WTC11 (cell line): ENCODE data around the gene CRABP2. TPM values are rescaled to one million over a fixed set of nuclear protein-coding genes. Genes with fewer than 3 reads are reported as not detected.

Source experiments
- ATAC-seq: fragments of 200-7000 bp; cut with Tn5 transposase; 2 replicates; pipeline ENCODE4 v1.10.0; 2021; ENCODE audit warnings: mild to moderate bottlenecking, moderate library complexity
- CTCF ChIA-PET: fragments of 300-600 bp; sonication (Branson Sonifier 250); formaldehyde crosslinking; loops from one replicate; lab custom pipeline; 2021; ENCODE audit warnings: antibody characterized with exemption; lab: Charles Lee
- POLR2A ChIA-PET: fragments of 350-600 bp; sonication (Branson Sonifier 250); formaldehyde crosslinking; loops from one replicate; lab custom pipeline; 2021; ENCODE audit warnings: antibody characterized with exemption; lab: Charles Lee
- DNase-seq: peaks from one replicate; pipeline ENCODE4 v3.0.0; 2021; ENCODE audit warnings: low spot score
- H3K27ac Mint-ChIP-seq: 2 replicates; pipeline ENCODE4 v1.8.0; 2021; ENCODE audit warnings: mixed read lengths
- H3K27me3 Mint-ChIP-seq: 2 replicates; pipeline ENCODE4 v1.8.0; 2021; ENCODE audit warnings: low read depth, mild to moderate bottlenecking, moderate library complexity, mixed read lengths
- H3K36me3 Mint-ChIP-seq: 2 replicates; pipeline ENCODE4 v1.8.0; 2021; ENCODE audit warnings: mixed read lengths
- H3K4me1 Mint-ChIP-seq: 2 replicates; pipeline ENCODE4 v1.8.0; 2022; ENCODE audit warnings: mixed read lengths
- H3K4me3 Mint-ChIP-seq: 2 replicates; pipeline ENCODE4 v1.8.0; 2021; ENCODE audit warnings: mild to moderate bottlenecking, moderate library complexity, mixed read lengths
- H3K9me3 Mint-ChIP-seq: 2 replicates; pipeline ENCODE4 v1.8.0; 2021; ENCODE audit warnings: mixed read lengths
- ATF3 ChIP-seq: sonication (generic); formaldehyde crosslinking; conservative IDR thresholded peaks from 2 replicates; pipeline ENCODE4 v1.8.1; 2022; ENCODE audit warnings: mild to moderate bottlenecking, missing genetic modification reagents
- CREB1 ChIP-seq: sonication (generic); formaldehyde crosslinking; IDR thresholded peaks from 2 replicates; pipeline ENCODE4 v1.8.0; 2023; ENCODE audit warnings: mild to moderate bottlenecking, missing genetic modification reagents
- CREM ChIP-seq: sonication (generic); formaldehyde crosslinking; IDR thresholded peaks from 2 replicates; pipeline ENCODE4 v1.8.1; 2022; ENCODE audit warnings: mild to moderate bottlenecking, missing genetic modification reagents, moderate library complexity
- FOXP1 ChIP-seq: sonication (generic); formaldehyde crosslinking; IDR thresholded peaks from 2 replicates; pipeline ENCODE4 v1.8.0; 2022; ENCODE audit warnings: missing genetic modification reagents, mild to moderate bottlenecking, moderate library complexity, borderline replicate concordance
- MYBL2 ChIP-seq: sonication (generic); formaldehyde crosslinking; IDR thresholded peaks from 2 replicates; pipeline ENCODE4 v1.8.1; 2023; ENCODE audit warnings: mild to moderate bottlenecking, moderate library complexity, missing genetic modification reagents
- NFYB ChIP-seq: sonication (generic); formaldehyde crosslinking; conservative IDR thresholded peaks from 2 replicates; pipeline ENCODE4 v1.8.0; 2022; ENCODE audit warnings: low read depth, missing genetic modification reagents
- NR1H2 ChIP-seq: sonication (generic); formaldehyde crosslinking; IDR thresholded peaks from 2 replicates; pipeline ENCODE4 v1.9.0; 2021; ENCODE audit warnings: mild to moderate bottlenecking, moderate library complexity, missing genetic modification reagents
- PREB ChIP-seq: sonication (generic); formaldehyde crosslinking; IDR thresholded peaks from 2 replicates; pipeline ENCODE4 v1.8.1; 2022; ENCODE audit warnings: mild to moderate bottlenecking, missing genetic modification reagents, moderate library complexity, borderline replicate concordance
- SMAD3 ChIP-seq: sonication (generic); formaldehyde crosslinking; IDR thresholded peaks from 2 replicates; pipeline ENCODE4 v1.8.0; 2022; ENCODE audit warnings: missing genetic modification reagents, mild to moderate bottlenecking, borderline replicate concordance
- STAT6 ChIP-seq: sonication (generic); formaldehyde crosslinking; conservative IDR thresholded peaks from 2 replicates; pipeline ENCODE4 v1.8.1; 2023; ENCODE audit warnings: mild to moderate bottlenecking, low read depth, missing genetic modification reagents, moderate library complexity
- TCF7 ChIP-seq: sonication (generic); formaldehyde crosslinking; IDR thresholded peaks from 2 replicates; pipeline ENCODE4 v1.8.0; 2022; ENCODE audit warnings: mild to moderate bottlenecking, low read depth, missing genetic modification reagents, moderate library complexity
- ZNF232 ChIP-seq: sonication (generic); formaldehyde crosslinking; IDR thresholded peaks from 2 replicates; pipeline ENCODE4 v1.8.0; 2022; ENCODE audit warnings: mild to moderate bottlenecking, missing genetic modification reagents
- ZNF317 ChIP-seq: sonication (generic); formaldehyde crosslinking; IDR thresholded peaks from 2 replicates; pipeline ENCODE4 v1.8.1; 2023; ENCODE audit warnings: low read depth, mild to moderate bottlenecking, moderate library complexity, missing genetic modification reagents, borderline replicate concordance
- total RNA-seq: library from RNA; stranded (reverse); gene quantifications from 3 replicates; pipeline ENCODE4 v1.2.3, GENCODE V29; 2021
- TF ChIP-seq, protein P1 (sequence below): sonication (generic); formaldehyde crosslinking; IDR thresholded peaks from 2 replicates; pipeline ENCODE4 v1.8.1; 2022; ENCODE audit warnings: mild to moderate bottlenecking, moderate library complexity, missing genetic modification reagents
- TF ChIP-seq, protein P2 (sequence below): sonication (generic); formaldehyde crosslinking; IDR thresholded peaks from 2 replicates; pipeline ENCODE4 v1.8.1; 2022; ENCODE audit warnings: low read depth, mild to moderate bottlenecking, moderate library complexity, missing genetic modification reagents, borderline replicate concordance
- TF ChIP-seq, protein P3 (sequence below): fragments of 250-450 bp; sonication (Bioruptor Pico); IDR thresholded peaks from 2 replicates; pipeline ENCODE4 v1.9.0; 2021; ENCODE audit warnings: mild to moderate bottlenecking, borderline replicate concordance

The CRABP2 gene
- total RNA-seq, 1 experiment from 2014 or later: 135 TPM

DNA sequence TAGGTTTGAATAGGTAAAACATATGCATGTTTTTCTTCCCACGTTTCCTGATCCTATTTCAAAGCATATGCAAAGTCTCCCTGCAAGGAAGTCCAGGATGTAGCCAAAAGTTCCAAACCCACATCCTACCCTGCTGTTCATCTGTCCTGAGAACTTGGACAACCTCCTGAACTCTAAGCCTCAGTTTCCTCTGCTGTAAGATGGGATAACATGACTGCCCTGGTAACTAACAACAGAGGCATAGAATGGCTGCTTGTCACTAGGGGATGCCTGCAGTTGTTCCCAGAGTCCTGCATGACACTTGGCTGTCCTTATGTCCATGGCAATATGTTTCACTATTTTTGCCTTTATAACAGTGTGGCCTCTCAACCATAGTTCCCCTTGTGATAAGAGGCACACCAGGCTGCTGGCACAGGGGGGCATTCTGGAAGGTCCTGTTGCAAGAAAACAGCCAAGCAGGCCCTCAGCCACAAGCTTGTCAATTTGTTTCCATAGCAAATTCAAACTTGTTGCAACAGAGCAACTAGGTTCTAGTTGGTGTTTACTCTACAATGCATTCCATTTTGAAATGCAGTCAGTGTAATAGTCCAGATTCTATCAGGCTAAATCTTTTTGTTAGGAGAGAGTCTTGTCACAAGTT is 47.6 kb upstream of the CRABP2 start:
- ATAC-seq (no peak), DNase-seq (no peak)
- H3K4me3 Mint-ChIP-seq: peak overlapping the region; percentile 96

GRCh38 chr1:156751757-156752481 is 46.5 kb upstream of the CRABP2 start:
- Mint-ChIP-seq H3K27me3 (no peaks in the 10 kb centered on the region), H3K4me1 (peaks cover 43% of the 10 kb centered on the region), H3K27ac (peak overlapping the region; percentile 97), H3K36me3 (no peaks in the 10 kb centered on the region), H3K9me3 (no peaks in the 10 kb centered on the region), H3K4me3 (peak overlapping the region; percentile 96)
- POLR2A ChIA-PET: interaction anchor here (0.5 to 2.3 kb wide), 16 partner anchors 9 to 176 kb away, joined by 3 to 36 read pairs (median 5); partner anchors contain the start of genes CRABP2, ISG20L2, METTL25B and MRPL24
- CTCF ChIA-PET: interaction anchor here (0.5 to 4.6 kb wide), 25 partner anchors 9 to 176 kb away, joined by 3 to 43 read pairs (median 4); partner anchors contain the start of genes BCAN, CRABP2, ISG20L2 and METTL25B
- peak; percentile 67 for ATAC-seq
- DNase-seq: peak; percentile 97
- TF ChIP-seq ZNF317 (0 out of 2 replicates have a peak, but pooled peaks have one; percentile 30), CREM (CRISPR knock-in tag) (peak; percentile 53; the same call in 1 of the 2 replicates), TCF7 (CRISPR knock-in tag) (no peak), NFYB (CRISPR knock-in tag) (peak; percentile 78), ZNF232 (CRISPR knock-in tag) (peak; percentile 88; the same call in 1 of the 2 replicates), NR1H2 (CRISPR knock-in tag) (no peak), STAT6 (CRISPR knock-in tag) (no peak), CREB1 (CRISPR knock-in tag) (no peak), SMAD3 (CRISPR knock-in tag) (peak; percentile 83; the same call in 1 of the 2 replicates), PREB (CRISPR knock-in tag) (no peak), ATF3 (CRISPR knock-in tag) (no peak)
- TF ChIP-seq, protein P1, sequence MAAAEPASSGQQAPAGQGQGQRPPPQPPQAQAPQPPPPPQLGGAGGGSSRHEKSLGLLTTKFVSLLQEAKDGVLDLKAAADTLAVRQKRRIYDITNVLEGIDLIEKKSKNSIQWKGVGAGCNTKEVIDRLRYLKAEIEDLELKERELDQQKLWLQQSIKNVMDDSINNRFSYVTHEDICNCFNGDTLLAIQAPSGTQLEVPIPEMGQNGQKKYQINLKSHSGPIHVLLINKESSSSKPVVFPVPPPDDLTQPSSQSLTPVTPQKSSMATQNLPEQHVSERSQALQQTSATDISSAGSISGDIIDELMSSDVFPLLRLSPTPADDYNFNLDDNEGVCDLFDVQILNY: peak; percentile 93

More for the DNA sequence above, 47.6 kb upstream of the CRABP2 start:
- POLR2A ChIA-PET: interaction anchor here (0.9 to 2.3 kb wide), 7 partner anchors 12 to 175 kb away, joined by 3 to 36 read pairs (median 14); partner anchors contain the start of genes CRABP2, ISG20L2, METTL25B and MRPL24
- CTCF ChIA-PET: interaction anchor here (0.7 to 4.6 kb wide), 12 partner anchors 12 to 175 kb away, joined by 3 to 43 read pairs (median 8); partner anchors contain the start of genes BCAN, CRABP2, ISG20L2 and METTL25B
- Mint-ChIP-seq H3K36me3 (no peaks in the 10 kb centered on the region), H3K9me3 (no peaks in the 10 kb centered on the region), H3K27ac (peak overlapping the region; percentile 93), H3K4me1 (peaks cover 35% of the 10 kb centered on the region), H3K27me3 (no peaks in the 10 kb centered on the region)
- TF ChIP-seq SMAD3 (CRISPR knock-in tag) (no peak), FOXP1 (CRISPR knock-in tag) (no peak), NFYB (CRISPR knock-in tag) (no peak), MYBL2 (CRISPR knock-in tag) (no peak)
- TF ChIP-seq, protein P2, sequence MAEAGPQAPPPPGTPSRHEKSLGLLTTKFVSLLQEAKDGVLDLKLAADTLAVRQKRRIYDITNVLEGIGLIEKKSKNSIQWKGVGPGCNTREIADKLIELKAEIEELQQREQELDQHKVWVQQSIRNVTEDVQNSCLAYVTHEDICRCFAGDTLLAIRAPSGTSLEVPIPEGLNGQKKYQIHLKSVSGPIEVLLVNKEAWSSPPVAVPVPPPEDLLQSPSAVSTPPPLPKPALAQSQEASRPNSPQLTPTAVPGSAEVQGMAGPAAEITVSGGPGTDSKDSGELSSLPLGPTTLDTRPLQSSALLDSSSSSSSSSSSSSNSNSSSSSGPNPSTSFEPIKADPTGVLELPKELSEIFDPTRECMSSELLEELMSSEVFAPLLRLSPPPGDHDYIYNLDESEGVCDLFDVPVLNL (CRISPR knock-in tag): no peak
- TF ChIP-seq, protein P3, sequence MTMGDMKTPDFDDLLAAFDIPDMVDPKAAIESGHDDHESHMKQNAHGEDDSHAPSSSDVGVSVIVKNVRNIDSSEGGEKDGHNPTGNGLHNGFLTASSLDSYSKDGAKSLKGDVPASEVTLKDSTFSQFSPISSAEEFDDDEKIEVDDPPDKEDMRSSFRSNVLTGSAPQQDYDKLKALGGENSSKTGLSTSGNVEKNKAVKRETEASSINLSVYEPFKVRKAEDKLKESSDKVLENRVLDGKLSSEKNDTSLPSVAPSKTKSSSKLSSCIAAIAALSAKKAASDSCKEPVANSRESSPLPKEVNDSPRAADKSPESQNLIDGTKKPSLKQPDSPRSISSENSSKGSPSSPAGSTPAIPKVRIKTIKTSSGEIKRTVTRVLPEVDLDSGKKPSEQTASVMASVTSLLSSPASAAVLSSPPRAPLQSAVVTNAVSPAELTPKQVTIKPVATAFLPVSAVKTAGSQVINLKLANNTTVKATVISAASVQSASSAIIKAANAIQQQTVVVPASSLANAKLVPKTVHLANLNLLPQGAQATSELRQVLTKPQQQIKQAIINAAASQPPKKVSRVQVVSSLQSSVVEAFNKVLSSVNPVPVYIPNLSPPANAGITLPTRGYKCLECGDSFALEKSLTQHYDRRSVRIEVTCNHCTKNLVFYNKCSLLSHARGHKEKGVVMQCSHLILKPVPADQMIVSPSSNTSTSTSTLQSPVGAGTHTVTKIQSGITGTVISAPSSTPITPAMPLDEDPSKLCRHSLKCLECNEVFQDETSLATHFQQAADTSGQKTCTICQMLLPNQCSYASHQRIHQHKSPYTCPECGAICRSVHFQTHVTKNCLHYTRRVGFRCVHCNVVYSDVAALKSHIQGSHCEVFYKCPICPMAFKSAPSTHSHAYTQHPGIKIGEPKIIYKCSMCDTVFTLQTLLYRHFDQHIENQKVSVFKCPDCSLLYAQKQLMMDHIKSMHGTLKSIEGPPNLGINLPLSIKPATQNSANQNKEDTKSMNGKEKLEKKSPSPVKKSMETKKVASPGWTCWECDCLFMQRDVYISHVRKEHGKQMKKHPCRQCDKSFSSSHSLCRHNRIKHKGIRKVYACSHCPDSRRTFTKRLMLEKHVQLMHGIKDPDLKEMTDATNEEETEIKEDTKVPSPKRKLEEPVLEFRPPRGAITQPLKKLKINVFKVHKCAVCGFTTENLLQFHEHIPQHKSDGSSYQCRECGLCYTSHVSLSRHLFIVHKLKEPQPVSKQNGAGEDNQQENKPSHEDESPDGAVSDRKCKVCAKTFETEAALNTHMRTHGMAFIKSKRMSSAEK: no peak
